Measurements from ENCODE around the gene ART5.

- TF ChIP-seq CTCF (IDR thresholded peaks at IDR 0.05): no peak
- TF ChIP-seq POLR2AphosphoS5 (IDR thresholded peaks at IDR 0.05): no peak
Measured at GRCh38 chr11:3671334-3672254, 29.8 kb upstream of the ART5 start, which contains the start of gene CHRNA10.
